AG04449 (cell line): ENCODE measurements around the gene CREB3L2.

Experiments
- CTCF ChIA-PET: fragments of 350-600 bp; formaldehyde crosslinking; extraction: SDS; loops from one replicate; lab custom pipeline; 2021; ENCODE audit warnings: antibody characterized with exemption; lab: Yijun Ruan, JAX
- POLR2A ChIA-PET: fragments of 400-600, 350-600 bp; formaldehyde crosslinking; extraction: SDS; loops from one replicate; lab custom pipeline; 2020; ENCODE audit warnings: antibody characterized with exemption, inconsistent platforms; lab: Yijun Ruan, JAX
- DNase-seq: peaks from one replicate; pipeline ENCODE4 v3.0.0-alpha.2; 2010; ENCODE audit warnings: low read depth, low spot score
- H3K4me3 ChIP-seq: 2 replicates; pipeline ENCODE4 v1.5.1; 2011; ENCODE audit warnings: low read depth, mild to moderate bottlenecking, control low read depth, low read length
- CTCF ChIP-seq: IDR thresholded peaks from one replicate; pipeline ENCODE4 v1.5.1; 2011; ENCODE audit warnings: mild to moderate bottlenecking, moderate library complexity, low read length, control low read depth, inconsistent platforms; ENCODE audit not compliant: insufficient read depth; ENCODE audit errors: missing control alignments

CREB3L2 gene

GRCh38 chr7:137881607-137882260 lies 120.2 kb downstream of the CREB3L2 start:
- ChIA-PET POLR2A (interaction anchor here (0.8 to 1.6 kb wide), 9 partner anchors 8 to 217 kb away, joined by 3 to 9 read pairs (median 4); no protein-coding TSS in a partner anchor), CTCF (interaction anchor here (1.3 to 7.4 kb wide), 4 partner anchors 12 to 226 kb away, joined by 3 to 55 read pairs (median 6); partner anchors contain the start of gene CREB3L2)
- no peak for DNase-seq
- no peak overlapping the region for H3K4me3 ChIP-seq
- no peak for TF ChIP-seq CTCF

DNA sequence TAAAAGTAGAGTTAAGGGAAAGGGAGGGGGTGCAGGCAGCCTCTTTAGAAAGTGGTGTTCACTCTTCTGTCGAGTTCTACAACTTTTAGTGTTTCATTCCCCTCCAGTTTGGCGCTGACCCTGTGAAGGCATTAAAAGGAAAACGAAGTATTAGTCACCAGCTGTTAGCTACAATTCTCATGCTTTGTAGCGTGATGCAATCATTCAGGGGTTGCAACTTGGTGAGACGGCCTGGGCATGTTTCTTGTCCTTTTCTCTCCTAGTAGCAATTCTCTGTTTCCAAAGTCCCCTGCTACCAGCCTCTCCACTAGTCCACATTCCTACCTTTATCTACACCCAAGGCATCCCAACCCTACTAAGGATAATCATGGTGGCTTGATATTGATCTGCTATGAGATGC lies 121.5 kb downstream of the CREB3L2 start:
- no peak overlapping the region for H3K4me3 ChIP-seq
- DNase-seq, result peak; percentile 57
- POLR2A ChIA-PET, result no interaction called here
- no peak for TF ChIP-seq CTCF
- CTCF ChIA-PET, result interaction anchor here (0.6 to 7.4 kb wide), 4 partner anchors 15 to 225 kb away, joined by 3 to 55 read pairs (median 4); no protein-coding TSS in a partner anchor

GRCh38 chr7:137879357-137880158 lies 122.3 kb downstream of the CREB3L2 start:
- ChIA-PET POLR2A (no interaction called here), CTCF (interaction anchor here (0.5 to 7.4 kb wide), 8 partner anchors 9 to 274 kb away, joined by 3 to 55 read pairs (median 4); no protein-coding TSS in a partner anchor)
- DNase-seq, result no peak
- H3K4me3 ChIP-seq, result no peak overlapping the region
- no peak for TF ChIP-seq CTCF

DNA sequence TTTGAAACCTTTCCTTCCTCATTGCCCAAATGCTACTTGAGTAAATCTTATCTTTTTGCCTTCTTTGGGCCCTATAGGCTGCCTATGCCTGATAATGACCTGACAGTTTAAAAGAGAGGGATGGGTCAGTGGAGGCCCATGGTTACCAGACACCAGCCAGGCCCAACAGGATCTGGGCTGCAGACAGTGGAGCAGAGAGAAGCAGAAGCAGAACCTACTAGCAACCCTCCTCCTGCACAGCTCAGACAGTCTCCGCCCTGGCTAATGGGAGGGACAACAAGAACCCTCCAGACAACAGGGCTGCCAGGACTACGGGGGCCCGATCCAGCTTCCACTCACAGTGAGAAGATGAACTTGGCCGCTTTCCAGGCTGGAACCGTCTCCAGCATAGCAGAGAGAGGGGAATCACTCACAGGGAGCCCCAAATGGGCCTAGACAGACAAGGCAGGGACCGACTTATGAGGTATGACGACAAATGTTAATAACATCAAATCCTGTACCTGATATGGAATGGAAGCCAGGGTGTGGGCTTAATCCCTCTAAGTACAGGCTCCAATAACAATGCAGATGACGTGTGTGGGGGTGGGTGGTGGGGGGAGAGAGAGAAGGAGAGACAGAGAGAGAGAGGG lies 123.4 kb downstream of the CREB3L2 start:
- ChIA-PET POLR2A (no interaction called here), CTCF (interaction anchor here (0.8 to 7.4 kb wide), 5 partner anchors 25 to 272 kb away, joined by 3 to 55 read pairs (median 7); no protein-coding TSS in a partner anchor)
- TF ChIP-seq CTCF, result no peak

GRCh38 chr7:137877027-137877675 lies 124.7 kb downstream of the CREB3L2 start:
- CTCF ChIA-PET, result interaction anchor here (1.2 to 1.9 kb wide), 2 partner anchors 203 to 221 kb away, joined by 4 to 11 read pairs; no protein-coding TSS in a partner anchor
- TF ChIP-seq CTCF, result no peak

More for the DNA sequence above, 123.4 kb downstream of the CREB3L2 start:
- no peak overlapping the region for H3K4me3 ChIP-seq
- no peak for DNase-seq

More at GRCh38 chr7:137877027-137877675, 124.7 kb downstream of the CREB3L2 start:
- POLR2A ChIA-PET, result no interaction called here
- H3K4me3 ChIP-seq, result no peak overlapping the region
- DNase-seq, result no peak
